Stomach smooth muscle (tissue), 2 donors: ENCODE results near the gene MIGA1.
"Not testable (repeated sequence)": the region's sequence is repeated elsewhere in the genome, so short reads cannot be mapped to it uniquely, and the experiment has no call there.

Source experiments
- H3K27ac ChIP-seq: one replicate; pipeline ENCODE4 v1.7.0; 2013; ENCODE audit warnings: mild to moderate bottlenecking, low read length, inconsistent platforms
- H3K27me3 ChIP-seq, 2 donors: one replicate each; pipeline ENCODE4 v1.7.0; 2013; ENCODE audit warnings: low read length in 2 of 2; ENCODE audit not compliant: insufficient read depth in 2 of 2, control insufficient read depth in 1 of 2
- H3K36me3 ChIP-seq, 2 donors: one replicate each; pipeline ENCODE4 v1.7.0; 2013; ENCODE audit warnings: low read length in 2 of 2; ENCODE audit not compliant: control insufficient read depth in 2 of 2, insufficient read depth in 2 of 2
- H3K4me1 ChIP-seq: one replicate; pipeline ENCODE4 v1.7.0; 2013; ENCODE audit warnings: low read length; ENCODE audit not compliant: control insufficient read depth, insufficient read depth
- H3K4me3 ChIP-seq, 2 donors: one replicate each; pipeline ENCODE4 v1.7.0; 2013; ENCODE audit warnings: low read length in 2 of 2
- H3K9ac ChIP-seq, 2 donors: one replicate each; pipeline ENCODE4 v1.7.0; 2013; ENCODE audit warnings: low read length in 2 of 2, mild to moderate bottlenecking in 1 of 2
- H3K9me3 ChIP-seq, 2 donors: one replicate each; pipeline ENCODE4 v1.7.0; 2013; ENCODE audit warnings: low read length in 2 of 2; ENCODE audit not compliant: control insufficient read depth in 2 of 2
- donor health status: healthy.
- donor health status: Pancreatic carcinoma.

Gene MIGA1

GRCh38 chr1:77802026-77802425 lies 22.6 kb downstream of the MIGA1 start:
- no peaks in the 10 kb centered on the region for H3K4me1 ChIP-seq
- peaks cover 0 to 11% of the 10 kb centered on the region in 2 donors for H3K36me3 ChIP-seq
- no peaks in the 10 kb centered on the region for H3K27me3 ChIP-seq
- H3K9me3 ChIP-seq = no peaks in the 10 kb centered on the region
- H3K4me3 ChIP-seq = no peak overlapping the region
- no peak overlapping the region for H3K9ac ChIP-seq
- H3K27ac ChIP-seq = no peak overlapping the region

GRCh38 chr1:77803371-77803770 lies 23.9 kb downstream of the MIGA1 start:
- no peaks in the 10 kb centered on the region for H3K9me3 ChIP-seq
- H3K9ac ChIP-seq = no peak overlapping the region
- no peak overlapping the region for H3K27ac ChIP-seq
- no peaks in the 10 kb centered on the region for H3K4me1 ChIP-seq
- peaks cover 5 to 16% of the 10 kb centered on the region in 2 donors for H3K36me3 ChIP-seq
- no peaks in the 10 kb centered on the region for H3K27me3 ChIP-seq
- no peak overlapping the region for H3K4me3 ChIP-seq

GRCh38 chr1:77809787-77810462 lies 30.5 kb downstream of the MIGA1 start:
- H3K27ac ChIP-seq, H3K4me3 ChIP-seq, H3K27me3 ChIP-seq, H3K9ac ChIP-seq, H3K4me1 ChIP-seq, H3K9me3 ChIP-seq: not testable (repeated sequence)
- H3K36me3 ChIP-seq = peaks cover 14 to 22% of the 10 kb centered on the region in 2 donors

GRCh38 chr1:77811589-77811988 lies 32.1 kb downstream of the MIGA1 start:
- not testable (repeated sequence) for H3K9ac ChIP-seq, H3K9me3 ChIP-seq, H3K27me3 ChIP-seq, H3K4me1 ChIP-seq, H3K27ac ChIP-seq, H3K4me3 ChIP-seq
- H3K36me3 ChIP-seq = peaks cover 14 to 24% of the 10 kb centered on the region in 2 donors

- no peaks in the 10 kb centered on the region for H3K27me3 ChIP-seq
- peaks cover 12 to 20% of the 10 kb centered on the region in 2 donors for H3K36me3 ChIP-seq
- H3K9me3 ChIP-seq = no peaks in the 10 kb centered on the region
- H3K4me3 ChIP-seq = no peak overlapping the region
- no peak overlapping the region for H3K27ac ChIP-seq
- no peak overlapping the region for H3K9ac ChIP-seq
- no peaks in the 10 kb centered on the region for H3K4me1 ChIP-seq
Measured at GRCh38 chr1:77817368-77818209, 38.1 kb downstream of the MIGA1 start.

GRCh38 chr1:77820121-77820520 lies 40.7 kb downstream of the MIGA1 start:
- Histone ChIP-seq H3K36me3 (peaks cover 0 to 10% of the 10 kb centered on the region in 2 donors), H3K27ac (no peak overlapping the region), H3K9me3 (no peaks in the 10 kb centered on the region), H3K4me3 (no peak overlapping the region), H3K27me3 (no peaks in the 10 kb centered on the region), H3K4me1 (peaks cover 3% of the 10 kb centered on the region), H3K9ac (no peak overlapping the region)

- Histone ChIP-seq H3K9me3 (no peaks in the 10 kb centered on the region), H3K36me3 (peaks cover 0 to 7% of the 10 kb centered on the region in 2 donors), H3K9ac (no peak overlapping the region), H3K4me1 (peaks cover 8% of the 10 kb centered on the region), H3K27me3 (no peaks in the 10 kb centered on the region), H3K4me3 (no peak overlapping the region), H3K27ac (no peak overlapping the region)
Measured at GRCh38 chr1:77824079-77824478, 44.6 kb downstream of the MIGA1 start.

GRCh38 chr1:77824694-77825093 lies 45.2 kb downstream of the MIGA1 start:
- Histone ChIP-seq H3K4me1 (peaks cover 8% of the 10 kb centered on the region), H3K27ac (no peak overlapping the region), H3K9ac (no peak overlapping the region), H3K9me3 (no peaks in the 10 kb centered on the region), H3K36me3 (peaks cover 0 to 4% of the 10 kb centered on the region in 2 donors), H3K4me3 (no peak overlapping the region), H3K27me3 (no peaks in the 10 kb centered on the region)

GRCh38 chr1:77825131-77825709 lies 45.8 kb downstream of the MIGA1 start:
- Histone ChIP-seq H3K4me1 (peaks cover 8% of the 10 kb centered on the region), H3K27ac (no peak overlapping the region), H3K36me3 (peaks cover 0 to 2% of the 10 kb centered on the region in 2 donors), H3K9ac (no peak overlapping the region), H3K9me3 (no peaks in the 10 kb centered on the region), H3K27me3 (no peaks in the 10 kb centered on the region), H3K4me3 (no peak overlapping the region)

- H3K9me3 ChIP-seq, H3K9ac ChIP-seq, H3K36me3 ChIP-seq, H3K27me3 ChIP-seq, H3K27ac ChIP-seq, H3K4me3 ChIP-seq: not testable (repeated sequence)
- peaks cover 12% of the 10 kb centered on the region for H3K4me1 ChIP-seq
Measured at GRCh38 chr1:77826851-77827250, 47.4 kb downstream of the MIGA1 start.
